ENCODE results near the gene VGLL1.

The VGLL1 gene

GRCh38 chrX:136540226-136540625, 8.2 kb downstream of the VGLL1 start:
- Histone ChIP-seq H3K27me3 (ENCODE audit: insufficient read depth, poor library complexity, severe bottlenecking) (no peaks in the 10 kb centered on the region), H3K27ac (replicated peaks) (no peak overlapping the region), H3K4me3 (replicated peaks; ENCODE audit: insufficient read depth, low read length) (no peak overlapping the region)
- DNase-seq (ENCODE audit: low read depth in 1 of 2, low spot score in 1 of 2), result no peak
- no peak for TF ChIP-seq POLR2AphosphoS5 (IDR thresholded peaks at IDR 0.05; ENCODE audit: low read depth)
- TF ChIP-seq GABPA (IDR thresholded peaks at IDR 0.05; ENCODE audit: low read depth), result no peak
- no peak for TF ChIP-seq CTCF (IDR thresholded peaks at IDR 0.05; ENCODE audit: insufficient read depth, low read length)
- no peak for TF ChIP-seq SPI1 (IDR thresholded peaks at IDR 0.05; ENCODE audit: borderline replicate concordance, low read depth)
- TF ChIP-seq REST (IDR thresholded peaks at IDR 0.05; ENCODE audit: insufficient replicate concordance, low read depth), result no peak

DNA sequence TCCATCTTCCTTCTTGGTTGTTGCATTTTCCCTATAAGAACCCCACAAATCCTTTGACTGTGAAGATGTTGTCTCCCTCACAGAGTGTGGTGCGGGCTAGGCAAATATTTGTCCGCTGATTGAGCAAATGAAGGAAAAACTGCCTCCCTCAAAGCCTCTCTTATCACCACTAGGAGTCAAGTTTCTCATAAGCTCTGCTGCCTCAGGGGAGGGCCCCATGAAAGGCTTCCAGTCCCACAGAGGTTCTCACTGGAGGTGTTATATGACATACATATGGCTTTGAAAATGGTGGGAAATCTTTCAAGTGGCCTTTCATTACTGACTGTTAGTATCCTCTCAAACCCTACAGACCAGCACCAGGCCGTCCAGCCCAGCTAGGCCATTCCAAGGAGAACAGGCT, 9.3 kb downstream of the VGLL1 start:
- no peak for DNase-seq (ENCODE audit: low read depth in 1 of 2, low spot score in 1 of 2)
- TF ChIP-seq REST (IDR thresholded peaks at IDR 0.05; ENCODE audit: insufficient replicate concordance, low read depth), result no peak
- no peak for TF ChIP-seq SPI1 (IDR thresholded peaks at IDR 0.05; ENCODE audit: borderline replicate concordance, low read depth)
- no peak for TF ChIP-seq CTCF (IDR thresholded peaks at IDR 0.05; ENCODE audit: insufficient read depth, low read length)
- TF ChIP-seq GABPA (IDR thresholded peaks at IDR 0.05; ENCODE audit: low read depth), result no peak
- TF ChIP-seq POLR2AphosphoS5 (IDR thresholded peaks at IDR 0.05; ENCODE audit: low read depth), result no peak
- no peak overlapping the region for H3K4me3 ChIP-seq (replicated peaks; ENCODE audit: insufficient read depth, low read length)
- H3K27me3 ChIP-seq (ENCODE audit: insufficient read depth, poor library complexity, severe bottlenecking), result no peaks in the 10 kb centered on the region
- H3K27ac ChIP-seq (replicated peaks), result no peak overlapping the region

DNA sequence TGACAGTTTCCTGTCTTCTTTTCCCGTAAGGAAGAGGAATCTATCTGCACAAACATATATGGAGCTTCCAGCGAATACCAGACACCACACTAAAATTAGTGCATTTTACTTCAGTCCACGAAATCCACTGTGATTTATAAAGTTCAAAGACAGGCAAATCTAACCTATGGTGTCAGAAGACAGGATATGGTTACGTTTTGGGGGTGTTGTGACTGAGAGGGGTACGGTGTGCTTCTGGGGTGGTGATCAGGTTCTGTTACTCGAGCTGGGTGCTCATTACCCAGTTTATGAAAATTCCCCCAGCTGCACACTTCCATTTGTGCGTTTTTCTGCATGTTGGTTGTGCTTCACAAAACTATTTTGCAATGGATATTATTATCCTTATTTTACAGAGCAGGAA, 10.3 kb downstream of the VGLL1 start:
- no peak overlapping the region for H3K4me3 ChIP-seq (replicated peaks; ENCODE audit: insufficient read depth, low read length)
- no peak overlapping the region for H3K27ac ChIP-seq (replicated peaks)
- no peak for TF ChIP-seq SPI1 (IDR thresholded peaks at IDR 0.05; ENCODE audit: borderline replicate concordance, low read depth)
- no peak for TF ChIP-seq REST (IDR thresholded peaks at IDR 0.05; ENCODE audit: insufficient replicate concordance, low read depth)
- no peak for TF ChIP-seq GABPA (IDR thresholded peaks at IDR 0.05; ENCODE audit: low read depth)
- no peak for TF ChIP-seq CTCF (IDR thresholded peaks at IDR 0.05; ENCODE audit: insufficient read depth, low read length)
- no peak for TF ChIP-seq POLR2AphosphoS5 (IDR thresholded peaks at IDR 0.05; ENCODE audit: low read depth)
- no peaks in the 10 kb centered on the region for H3K27me3 ChIP-seq (ENCODE audit: insufficient read depth, poor library complexity, severe bottlenecking)
- DNase-seq (ENCODE audit: low read depth in 1 of 2, low spot score in 1 of 2), result no peak
